NCI-H187 treated with DMSO at 0.1 percent for 48 hours (cell line): ENCODE data around the gene CDK2AP2.

Source experiments
- DNase-seq: peaks from one replicate; lab custom pipeline; 2025; lab: John Stamatoyannopoulos, UW

Gene CDK2AP2

GRCh38 chr11:67503119-67504004 is 4.6 kb downstream of the CDK2AP2 start:
- DNase-seq: no peak

GRCh38 chr11:67502328-67502979 is 5.5 kb downstream of the CDK2AP2 start:
- DNase-seq: no peak

- DNase-seq: no peak
Observed at GRCh38 chr11:67501854-67502253, 6.1 kb downstream of the CDK2AP2 start.

- DNase-seq: no peak
Observed at GRCh38 chr11:67500831-67501715, 6.9 kb downstream of the CDK2AP2 start.

GRCh38 chr11:67500484-67500821 is 7.5 kb downstream of the CDK2AP2 start:
- DNase-seq: no peak

GRCh38 chr11:67499808-67500483 is 8.0 kb downstream of the CDK2AP2 start:
- DNase-seq: no peak

- DNase-seq: no peak
Observed at GRCh38 chr11:67498544-67498972, 9.4 kb downstream of the CDK2AP2 start.

- no peak for DNase-seq
Observed at GRCh38 chr11:67497656-67498291, 10.2 kb downstream of the CDK2AP2 start.

- DNase-seq: no peak
Observed at GRCh38 chr11:67496113-67496512, 11.8 kb downstream of the CDK2AP2 start.

- DNase-seq: no peak
Observed at GRCh38 chr11:67495234-67496005, 12.5 kb downstream of the CDK2AP2 start.

- no peak for DNase-seq
Observed at GRCh38 chr11:67494371-67495233, 13.4 kb downstream of the CDK2AP2 start.

- DNase-seq: no peak
Observed at GRCh38 chr11:67493548-67494370, 14.2 kb downstream of the CDK2AP2 start.

GRCh38 chr11:67492801-67493547 is 15.0 kb downstream of the CDK2AP2 start:
- DNase-seq: no peak

- DNase-seq: no peak
Observed at GRCh38 chr11:67492069-67492727, 15.8 kb downstream of the CDK2AP2 start.

- no peak for DNase-seq
Observed at GRCh38 chr11:67491276-67492068, 16.5 kb downstream of the CDK2AP2 start.

GRCh38 chr11:67490727-67491065 is 17.3 kb downstream of the CDK2AP2 start:
- DNase-seq: no peak
